Stimulated activated CD4-positive, alpha-beta T cell treated with anti-CD3 and anti-CD28 coated beads, Interleukin-4, amount 100 ng/mL, for 4 hours (primary cell): ENCODE results near the gene CNTFR.

Experiments used
- DNase-seq, 2 experiments: peaks; one replicate each; pipeline ENCODE4 v3.0.0-alpha.2; 2020

CNTFR gene

GRCh38 chr9:34620061-34620994 lies 30.8 kb upstream of the CNTFR start, which contains the start of gene DCTN3:
Gene DCTN3 (minus strand): TSS chr9:34620495. CDS start chr9:34620464, 31 bp downstream.
- DNase-seq, result peak; percentile 78 to 91

GRCh38 chr9:34615132-34615531 lies 25.6 kb upstream of the CNTFR start:
- DNase-seq, result no peak

GRCh38 chr9:34612788-34613390 lies 23.4 kb upstream of the CNTFR start:
- peak; percentile 57 to 59 for DNase-seq

DNA sequence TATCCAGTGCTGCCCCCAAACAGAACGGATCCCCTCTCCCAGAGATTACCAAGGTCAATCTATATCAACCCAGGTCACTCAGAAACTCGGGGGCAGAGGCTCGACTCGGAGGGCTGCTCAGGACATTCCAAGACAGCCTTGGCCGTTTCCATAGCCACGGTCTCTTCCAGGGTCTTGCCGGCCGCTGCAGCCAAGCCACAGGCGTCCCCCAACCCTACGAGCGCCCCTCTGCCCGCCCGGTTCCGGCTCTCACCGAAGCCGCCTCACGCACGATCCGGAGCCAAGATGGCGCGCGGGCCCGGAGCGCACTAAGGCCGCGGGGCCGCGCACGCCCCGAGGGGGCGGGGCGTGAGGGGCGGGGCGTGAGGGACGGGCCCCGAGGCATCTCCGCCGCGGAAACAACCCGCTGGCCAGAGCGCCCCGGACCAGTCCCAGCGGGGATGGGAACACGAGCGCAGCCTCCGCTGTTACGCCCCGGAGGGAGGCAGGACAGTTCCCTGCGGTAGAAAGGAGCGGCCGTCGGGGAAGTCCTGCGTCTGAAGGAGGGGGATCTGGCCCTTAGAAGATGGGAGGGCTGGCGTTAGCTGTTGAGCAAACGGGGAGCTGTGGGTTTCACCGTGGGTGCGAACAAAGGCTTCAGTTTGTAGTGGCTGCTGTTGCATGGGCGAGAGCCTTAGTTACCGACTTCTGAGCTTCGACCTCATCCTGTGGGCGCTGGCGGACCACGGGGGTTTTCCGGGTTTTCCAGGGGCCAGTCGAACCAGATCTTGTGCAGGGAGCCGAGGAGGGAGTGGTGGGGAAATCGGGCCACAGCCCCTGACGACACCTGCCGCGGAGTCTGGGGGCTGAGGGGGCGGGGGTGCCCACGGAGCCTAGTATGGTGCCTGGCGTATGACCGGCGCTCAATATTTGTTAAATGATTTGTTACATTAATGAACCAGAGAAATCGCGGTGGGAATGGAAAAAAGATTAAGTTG lies 22.6 kb upstream of the CNTFR start, which contains the start of gene RPP25L:
RPP25L (minus strand) TSS at position 287 of the 977 bp plus-strand sequence. CDS start 801 bp downstream, outside the sequence.
- peak; percentile 77 to 88 for DNase-seq

DNA sequence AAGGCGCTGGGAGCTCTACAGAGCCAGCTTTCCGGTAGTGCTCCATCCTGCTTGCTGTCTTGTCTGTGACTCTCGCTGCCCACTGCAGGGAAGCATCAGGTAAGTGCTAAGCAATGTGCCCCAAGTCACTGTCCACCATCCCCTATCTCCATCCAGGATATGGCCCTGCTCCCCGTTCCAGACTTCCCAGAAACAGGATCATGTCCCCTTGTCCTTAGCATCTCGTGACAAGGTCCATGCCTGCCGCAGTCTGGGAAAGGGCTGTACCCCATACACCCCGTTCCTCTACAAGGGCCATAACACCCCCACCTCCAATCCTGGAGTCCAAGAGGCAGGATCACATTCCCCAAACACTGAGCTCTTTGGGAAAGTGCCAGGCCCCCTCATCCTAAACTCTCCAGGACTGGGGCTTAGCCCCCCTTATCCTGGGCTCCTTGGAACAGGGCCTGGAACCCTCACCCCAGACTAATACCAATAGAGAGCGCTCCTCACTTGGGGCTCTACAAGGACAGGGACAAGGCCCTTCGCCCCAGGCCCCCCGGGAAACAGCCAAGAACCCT lies 21.8 kb upstream of the CNTFR start:
- no peak for DNase-seq

- no peak for DNase-seq
Measured at GRCh38 chr9:34610434-34611206, 21.1 kb upstream of the CNTFR start.

DNA sequence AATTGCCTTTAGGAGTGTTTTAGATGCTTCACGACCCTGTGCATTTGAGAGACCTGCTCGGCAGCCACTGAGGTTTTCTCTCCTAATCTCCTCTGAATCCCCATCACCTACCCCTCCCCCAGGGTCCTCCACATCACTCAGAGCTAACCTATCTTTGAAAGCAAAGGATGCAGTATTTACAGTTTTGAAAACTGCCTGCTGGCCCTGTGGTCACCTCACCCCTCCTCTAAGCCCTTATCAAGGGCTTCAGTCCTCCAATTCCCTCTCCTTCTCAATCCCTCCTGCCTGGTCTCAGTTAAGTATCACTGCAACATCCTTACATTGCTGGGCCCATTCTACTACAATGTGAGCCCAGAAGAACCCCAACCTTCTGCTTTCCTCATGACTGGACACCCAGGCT lies 17.8 kb upstream of the CNTFR start:
- DNase-seq, result no peak

DNA sequence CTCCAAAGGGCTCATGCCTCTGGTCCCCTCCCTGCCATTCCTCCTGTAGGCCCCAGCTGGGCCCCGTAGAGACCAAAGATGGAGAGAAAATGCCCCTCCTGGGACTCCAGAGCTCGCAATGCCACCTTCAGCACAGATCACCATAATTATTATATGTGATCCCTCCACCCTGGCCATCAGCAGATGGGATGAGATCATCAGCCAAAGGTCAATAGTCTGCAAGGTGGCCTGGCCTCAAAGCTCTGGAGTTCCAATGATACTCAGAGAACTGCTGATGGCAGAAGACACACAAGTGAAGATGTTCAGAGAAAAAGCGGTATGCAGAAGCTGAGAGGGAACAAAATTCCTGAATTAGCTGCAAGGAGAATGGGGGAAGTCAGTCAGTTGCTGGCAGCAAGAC lies 17.4 kb upstream of the CNTFR start:
- no peak for DNase-seq

DNA sequence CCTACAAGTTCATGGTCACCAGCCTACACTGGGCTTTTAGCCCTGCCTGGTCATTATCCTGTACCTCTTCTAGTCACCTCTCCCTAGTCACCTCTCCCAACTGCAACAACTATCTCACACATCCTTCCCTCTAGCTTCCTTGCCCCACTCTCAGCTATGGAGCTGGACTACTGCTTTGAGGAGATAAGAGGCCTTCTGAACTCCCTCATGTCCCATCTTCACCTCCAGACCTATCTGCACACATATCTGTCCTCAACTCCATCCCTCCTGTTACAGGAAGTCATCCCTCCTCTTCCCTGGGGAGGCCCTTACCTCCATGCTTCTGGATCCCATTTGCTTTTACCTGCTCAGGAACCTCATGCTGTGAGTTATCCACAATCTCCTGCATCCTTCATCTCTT lies 16.7 kb upstream of the CNTFR start:
- DNase-seq, result no peak

DNA sequence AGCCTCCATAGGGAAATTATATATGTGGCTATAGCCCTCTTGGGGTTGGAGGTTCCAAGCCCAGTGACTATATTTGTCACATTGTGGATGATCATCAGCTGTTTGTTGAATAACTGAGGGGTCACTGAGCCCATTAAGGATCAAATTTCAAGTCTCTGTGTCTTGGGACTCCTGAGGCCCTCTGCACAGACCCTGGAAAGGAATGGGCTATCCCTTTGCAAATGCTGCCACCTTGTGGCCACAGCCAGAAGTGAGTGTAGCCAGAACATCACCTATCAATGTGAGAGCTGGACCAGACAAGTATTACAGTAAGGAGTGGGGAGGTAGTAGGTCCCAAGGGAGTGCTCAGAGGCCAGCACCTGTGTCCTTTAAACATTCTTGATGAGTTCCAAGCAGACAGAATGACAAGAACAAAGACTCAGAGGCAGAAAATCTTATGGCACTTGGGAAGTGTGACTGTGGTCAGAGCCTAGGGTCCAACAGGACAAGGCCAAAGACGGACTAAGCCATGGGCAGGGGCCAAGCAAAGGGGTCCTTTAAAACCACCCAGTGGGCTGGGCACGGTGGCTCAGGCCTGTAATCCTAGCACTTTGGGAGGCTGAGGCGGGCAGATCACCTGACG lies 14.2 kb upstream of the CNTFR start:
- peak; percentile 71 to 76 for DNase-seq

- DNase-seq, result no peak
Measured at GRCh38 chr9:34601937-34602573, 12.5 kb upstream of the CNTFR start.

DNA sequence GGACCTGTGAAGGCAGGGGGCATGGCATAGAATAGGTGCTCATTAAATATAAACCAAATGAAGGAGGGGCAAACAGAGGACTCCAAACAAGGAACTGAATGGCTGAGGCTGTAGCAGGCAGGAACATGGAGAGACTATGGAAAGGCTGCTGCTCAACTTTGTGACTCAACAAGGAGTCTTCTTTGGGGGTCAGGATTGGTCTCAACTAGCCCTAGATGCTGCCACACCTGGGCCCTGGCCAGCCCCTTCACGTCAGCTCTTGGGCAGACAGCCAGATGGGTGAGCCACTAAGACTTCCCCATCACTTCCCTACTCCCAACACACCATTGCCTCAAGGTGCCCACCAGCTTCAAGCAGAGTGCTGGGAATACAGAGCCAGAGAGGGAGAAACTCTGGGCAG lies 11.4 kb upstream of the CNTFR start:
- no peak for DNase-seq

GRCh38 chr9:34599546-34599945 lies 10.0 kb upstream of the CNTFR start:
- DNase-seq, result no peak

DNA sequence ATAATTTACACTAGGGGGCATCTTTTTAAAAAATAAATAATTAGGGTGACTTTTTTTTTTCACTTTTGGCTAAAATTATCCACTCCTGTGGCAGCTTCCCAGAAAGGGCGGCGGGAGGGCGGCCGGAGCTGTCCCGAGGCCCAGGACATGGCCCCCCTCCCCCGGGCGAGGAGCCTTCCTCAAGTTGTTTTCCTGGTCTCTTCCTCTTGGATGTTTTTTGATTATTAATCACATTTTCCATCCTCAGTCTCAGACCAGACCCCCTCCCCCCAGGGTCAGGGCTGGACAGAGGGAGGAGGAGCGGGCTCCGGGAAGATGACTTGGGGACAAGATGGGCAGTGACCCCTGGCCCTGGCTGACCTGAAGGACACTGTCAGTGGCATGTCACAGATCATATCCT lies 4.7 kb upstream of the CNTFR start:
- no peak for DNase-seq

DNA sequence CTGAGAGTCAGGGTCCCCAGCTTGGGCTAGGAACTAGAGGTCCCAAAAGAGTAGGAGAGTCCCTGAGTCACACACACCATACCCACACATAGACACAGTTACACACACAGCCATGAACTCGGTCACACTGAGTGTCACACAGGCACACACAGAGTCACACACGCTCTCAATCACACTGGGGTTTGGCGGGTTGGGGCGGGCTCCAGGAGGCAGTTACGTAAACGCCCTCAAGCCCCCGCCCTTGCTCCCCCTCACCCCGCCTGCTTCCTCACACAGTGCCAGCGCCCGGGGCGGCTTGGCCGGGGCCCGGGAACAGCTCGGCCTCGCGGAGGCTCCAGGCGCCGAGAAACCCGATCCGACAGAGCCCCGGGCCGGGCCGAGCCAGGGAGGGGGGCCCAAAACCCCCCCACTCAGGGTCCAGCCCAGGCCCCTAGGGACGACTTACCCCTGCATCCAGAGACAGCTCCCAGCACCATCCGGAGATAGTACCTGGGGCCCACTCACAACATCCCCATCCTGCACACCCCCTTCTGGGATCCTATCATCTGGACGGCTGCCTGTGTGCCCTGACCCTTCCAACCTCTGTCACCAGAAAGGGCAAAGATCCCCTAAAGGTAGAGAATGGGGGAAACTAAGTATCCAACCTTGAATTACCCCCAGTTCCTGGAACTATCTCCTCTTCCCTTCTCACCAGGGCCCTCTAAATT lies 3.5 kb upstream of the CNTFR start:
- no peak for DNase-seq

DNA sequence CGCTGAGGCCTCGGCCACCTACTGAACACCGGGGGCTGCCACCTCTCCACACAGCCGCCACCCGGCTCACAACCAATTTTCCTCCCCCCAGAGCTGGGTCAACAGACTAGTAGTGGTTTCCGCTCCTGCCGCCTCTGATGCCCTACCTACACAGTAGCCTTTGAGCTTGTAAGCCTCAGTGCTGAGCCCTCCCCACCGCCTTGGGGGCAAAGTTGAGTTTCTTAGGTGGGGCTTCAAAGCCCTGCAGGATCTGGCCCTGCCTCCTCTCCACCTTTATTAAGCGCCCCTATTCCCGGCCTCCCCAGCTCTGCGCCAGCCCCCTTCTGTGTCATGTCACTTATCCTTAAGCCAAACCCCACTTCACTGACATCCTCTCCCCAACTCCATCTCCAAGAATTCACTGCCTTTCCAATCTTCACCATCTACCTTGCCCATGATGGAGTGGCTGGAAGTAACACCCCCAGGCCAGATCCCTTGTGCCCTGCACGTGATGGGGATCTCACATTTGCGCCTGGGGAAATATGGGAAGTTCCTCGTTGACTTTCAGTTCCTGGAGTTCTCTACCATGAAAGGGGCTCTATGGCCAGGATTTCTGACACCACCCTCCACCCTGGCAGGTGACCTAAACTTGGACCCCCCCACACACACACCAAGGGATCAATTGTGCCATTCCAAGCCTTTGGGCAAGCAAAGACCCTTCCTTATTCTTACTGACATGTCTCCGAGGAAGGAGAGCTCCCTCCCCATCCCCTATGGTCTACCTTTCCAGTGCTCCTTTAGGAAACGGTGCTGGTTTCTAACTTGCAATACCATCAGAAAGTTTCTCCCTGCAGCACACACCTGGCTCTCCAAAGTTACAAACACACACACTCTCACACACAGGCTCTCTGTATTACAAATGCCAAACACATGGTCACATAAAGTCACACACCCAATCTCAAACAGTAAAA lies 2.7 kb upstream of the CNTFR start:
- DNase-seq, result no peak

- peak; percentile 60 to 80 for DNase-seq
Measured at GRCh38 chr9:34591248-34591916, 1.9 kb upstream of the CNTFR start.
